GM18861 (cell line): ENCODE measurements around the gene ACADM.
"Not testable (repeated sequence)": the region's sequence is repeated elsewhere in the genome, so short reads cannot be mapped to it uniquely, and the experiment has no call there.

ENCODE experiments used
- ATAC-seq: cut with Tn5 transposase; IDR thresholded peaks from one replicate; pipeline ENCODE4 v1.9.1; 2021; ENCODE audit not compliant: unreplicated experiment

The ACADM gene

GRCh38 chr1:75792091-75792490 is 67.6 kb downstream of the ACADM start:
- no peak for ATAC-seq

GRCh38 chr1:75794382-75794781 is 69.9 kb downstream of the ACADM start:
- ATAC-seq: no peak

GRCh38 chr1:75795703-75796193 is 71.2 kb downstream of the ACADM start:
- ATAC-seq: no peak

- no peak for ATAC-seq
Measured at GRCh38 chr1:75796376-75797272, 72.1 kb downstream of the ACADM start, which contains the start of gene MSH4. Gene MSH4, plus strand, starts transcription at chr1:75796882. Its CDS starts 104 bp downstream, at chr1:75796986.

GRCh38 chr1:75797273-75797588 is 72.7 kb downstream of the ACADM start:
- no peak for ATAC-seq

- ATAC-seq: no peak
Measured at GRCh38 chr1:75797606-75798216, 73.2 kb downstream of the ACADM start.

- ATAC-seq: not testable (repeated sequence)
Measured at GRCh38 chr1:75801480-75801879, 77.0 kb downstream of the ACADM start.

GRCh38 chr1:75808921-75809320 is 84.4 kb downstream of the ACADM start:
- ATAC-seq: no peak

GRCh38 chr1:75810113-75810512 is 85.6 kb downstream of the ACADM start:
- not testable (repeated sequence) for ATAC-seq

GRCh38 chr1:75811211-75811981 is 86.9 kb downstream of the ACADM start:
- ATAC-seq: no peak

- no peak for ATAC-seq
Measured at GRCh38 chr1:75812065-75812464, 87.6 kb downstream of the ACADM start.
